ENCODE measurements around the gene KRABD2.

The KRABD2 gene

DNA sequence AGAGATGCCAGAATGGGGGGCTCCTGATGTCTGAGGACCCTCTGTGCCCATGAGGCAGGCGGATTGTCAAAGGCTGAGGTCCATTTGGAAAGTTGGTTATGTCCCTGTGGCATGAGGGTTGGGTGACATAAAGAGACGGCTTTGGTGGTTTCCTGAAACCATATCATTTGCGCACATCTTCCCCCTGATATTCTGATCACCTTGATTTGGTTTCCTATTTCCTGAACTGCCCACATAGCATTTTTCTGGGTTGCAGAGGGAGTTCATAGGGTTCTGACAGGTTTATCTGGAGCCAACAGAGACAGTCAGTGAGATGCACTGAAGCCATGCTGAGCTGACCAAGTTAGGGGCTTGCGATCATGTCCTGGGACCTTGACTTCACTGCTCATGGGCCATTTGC, 36.8 kb upstream of the KRABD2 start:
- 53% methylated on average over 2 of the region's 4 CpGs for WGBS (ENCODE audit: insufficient coverage)
- Histone ChIP-seq H3K4me2 (replicated peaks; ENCODE audit: low read depth, low read length, poor library complexity, severe bottlenecking) (no peak overlapping the region), H3K4me3 (ENCODE audit: control extremely low read depth in 1 of 5, extremely low read depth in 1 of 5, insufficient read depth in 1 of 5, low read depth in 2 of 5, low read length in 4 of 5) (peak overlapping the region in 1 of 5 experiments; percentile 70), H3K27ac (ENCODE audit: low read length in 2 of 2) (no peak overlapping the region), H4K20me1 (ENCODE audit: control insufficient read depth, insufficient read depth, low read length, poor library complexity, severe bottlenecking) (no peaks in the 10 kb centered on the region), H3K79me2 (ENCODE audit: control insufficient read depth, insufficient read depth, low read length) (no peaks in the 10 kb centered on the region), H3K36me3 (replicated peaks in 1 of 2; ENCODE audit: control extremely low read depth in 1 of 2, control insufficient read depth in 1 of 2, extremely low read depth in 1 of 2, insufficient read depth in 2 of 2, low read length in 1 of 2) (no peaks in the 10 kb centered on the region), H2AFZ (ENCODE audit: insufficient read depth, low read depth, low read length, poor library complexity, severe bottlenecking) (no peak overlapping the region), H3K4me1 (ENCODE audit: control insufficient read depth in 2 of 2, insufficient read depth in 2 of 2, low read length in 2 of 2) (peaks cover 0 to 5% of the 10 kb centered on the region in 2 donors), H3K9me3 (ENCODE audit: control extremely low read depth in 1 of 3, control insufficient read depth in 2 of 3, insufficient read depth in 1 of 3, low read length in 2 of 3) (peaks cover 0 to 4% (median 0%) of the 10 kb centered on the region in 3 donors), H3K27me3 (replicated peaks in 1 of 4; ENCODE audit: control extremely low read depth in 1 of 4, control insufficient read depth in 3 of 4, insufficient read depth in 4 of 4, low read length in 3 of 4) (peaks cover 0 to 19% (median 10%) of the 10 kb centered on the region in 4 experiments), H3K9ac (ENCODE audit: low read length) (no peak overlapping the region)
- no peak overlapping the region for H3K27ac Mint-ChIP-seq
- no peaks in the 10 kb centered on the region for H3K9me3 Mint-ChIP-seq (ENCODE audit: insufficient read depth)
- peaks cover 4% of the 10 kb centered on the region for H3K4me1 Mint-ChIP-seq
- H3K27me3 Mint-ChIP-seq: peaks cover 36% of the 10 kb centered on the region
- intact Hi-C loops (cut with micrococcal nuclease): no loop called here
- ChIA-PET CTCF (no interaction called here), POLR2A (no interaction called here)
- no peak overlapping the region for H3K4me3 Mint-ChIP-seq
- ATAC-seq (ENCODE audit: low read depth): no peak
- no peak for TF ChIP-seq EZH2 (IDR thresholded peaks at IDR 0.05; ENCODE audit: borderline replicate concordance, insufficient read depth, low read depth, low read length, poor library complexity, severe bottlenecking)
- DNase-seq: no peak

DNA sequence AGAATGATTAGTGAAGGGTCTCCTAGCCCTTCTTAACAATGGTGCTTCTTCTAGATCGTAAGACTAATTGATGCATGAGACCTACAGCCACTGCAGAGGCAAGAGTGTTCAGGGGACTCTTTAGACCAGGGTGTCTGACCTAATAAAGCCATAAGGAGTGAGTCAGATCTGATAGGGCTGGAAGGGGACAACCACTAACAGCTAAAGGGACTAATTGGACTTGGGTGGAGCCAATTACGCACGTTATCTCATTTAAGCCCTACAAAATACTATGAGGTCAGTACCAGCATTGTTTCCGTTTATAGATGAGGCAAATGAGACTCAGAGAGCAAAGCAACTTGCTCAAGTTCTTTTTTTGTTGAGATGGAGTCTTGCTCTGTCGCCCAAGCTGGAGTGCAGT, 35.6 kb upstream of the KRABD2 start:
- Histone ChIP-seq H3K9ac (ENCODE audit: low read length) (no peak overlapping the region), H4K20me1 (ENCODE audit: control insufficient read depth, insufficient read depth, low read length, poor library complexity, severe bottlenecking) (no peaks in the 10 kb centered on the region), H3K4me1 (ENCODE audit: control insufficient read depth in 2 of 2, insufficient read depth in 2 of 2, low read length in 2 of 2) (peaks cover 0 to 5% of the 10 kb centered on the region in 2 donors), H3K9me3 (ENCODE audit: control extremely low read depth in 1 of 3, control insufficient read depth in 2 of 3, insufficient read depth in 1 of 3, low read length in 2 of 3) (peaks cover 0 to 2% (median 0%) of the 10 kb centered on the region in 3 donors), H3K27ac (ENCODE audit: low read length in 2 of 2) (no peak overlapping the region), H3K36me3 (replicated peaks in 1 of 2; ENCODE audit: control extremely low read depth in 1 of 2, control insufficient read depth in 1 of 2, extremely low read depth in 1 of 2, insufficient read depth in 2 of 2, low read length in 1 of 2) (no peaks in the 10 kb centered on the region), H2AFZ (ENCODE audit: insufficient read depth, low read depth, low read length, poor library complexity, severe bottlenecking) (no peak overlapping the region), H3K4me2 (replicated peaks; ENCODE audit: low read depth, low read length, poor library complexity, severe bottlenecking) (no peak overlapping the region), H3K27me3 (replicated peaks in 1 of 4; ENCODE audit: control extremely low read depth in 1 of 4, control insufficient read depth in 3 of 4, insufficient read depth in 4 of 4, low read length in 3 of 4) (peaks cover 0 to 12% (median 4%) of the 10 kb centered on the region in 4 experiments), H3K4me3 (ENCODE audit: control extremely low read depth in 1 of 5, extremely low read depth in 1 of 5, insufficient read depth in 1 of 5, low read depth in 2 of 5, low read length in 4 of 5) (no peak overlapping the region), H3K79me2 (ENCODE audit: control insufficient read depth, insufficient read depth, low read length) (no peaks in the 10 kb centered on the region)
- 91% methylated on average over 4 of the region's 5 CpGs for WGBS (ENCODE audit: insufficient coverage)
- ChIA-PET POLR2A (no interaction called here), CTCF (interaction anchor here (0.6 to 6.0 kb wide), 8 partner anchors 8 to 371 kb away, joined by 3 to 81 read pairs (median 4); no protein-coding TSS in a partner anchor)
- peaks cover 30% of the 10 kb centered on the region for H3K27me3 Mint-ChIP-seq
- TF ChIP-seq EZH2 (IDR thresholded peaks at IDR 0.05; ENCODE audit: borderline replicate concordance, insufficient read depth, low read depth, low read length, poor library complexity, severe bottlenecking): no peak
- TF ChIP-seq, protein P1, sequence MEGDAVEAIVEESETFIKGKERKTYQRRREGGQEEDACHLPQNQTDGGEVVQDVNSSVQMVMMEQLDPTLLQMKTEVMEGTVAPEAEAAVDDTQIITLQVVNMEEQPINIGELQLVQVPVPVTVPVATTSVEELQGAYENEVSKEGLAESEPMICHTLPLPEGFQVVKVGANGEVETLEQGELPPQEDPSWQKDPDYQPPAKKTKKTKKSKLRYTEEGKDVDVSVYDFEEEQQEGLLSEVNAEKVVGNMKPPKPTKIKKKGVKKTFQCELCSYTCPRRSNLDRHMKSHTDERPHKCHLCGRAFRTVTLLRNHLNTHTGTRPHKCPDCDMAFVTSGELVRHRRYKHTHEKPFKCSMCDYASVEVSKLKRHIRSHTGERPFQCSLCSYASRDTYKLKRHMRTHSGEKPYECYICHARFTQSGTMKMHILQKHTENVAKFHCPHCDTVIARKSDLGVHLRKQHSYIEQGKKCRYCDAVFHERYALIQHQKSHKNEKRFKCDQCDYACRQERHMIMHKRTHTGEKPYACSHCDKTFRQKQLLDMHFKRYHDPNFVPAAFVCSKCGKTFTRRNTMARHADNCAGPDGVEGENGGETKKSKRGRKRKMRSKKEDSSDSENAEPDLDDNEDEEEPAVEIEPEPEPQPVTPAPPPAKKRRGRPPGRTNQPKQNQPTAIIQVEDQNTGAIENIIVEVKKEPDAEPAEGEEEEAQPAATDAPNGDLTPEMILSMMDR (IDR thresholded peaks at IDR 0.05): no peak
- no peaks in the 10 kb centered on the region for H3K9me3 Mint-ChIP-seq (ENCODE audit: insufficient read depth)
- intact Hi-C loops (cut with micrococcal nuclease): no loop called here
- no peak for ATAC-seq (ENCODE audit: low read depth)
- DNase-seq: no peak
- H3K4me3 Mint-ChIP-seq: no peak overlapping the region
- peaks cover 4% of the 10 kb centered on the region for H3K4me1 Mint-ChIP-seq
- H3K27ac Mint-ChIP-seq: no peak overlapping the region

All from B cell (primary cell).